Measurements from ENCODE around the gene METTL16. TPM values are rescaled to one million over a fixed set of nuclear protein-coding genes. Genes with fewer than 3 reads are reported as not detected.
"Not testable (repeated sequence)": the region's sequence is repeated elsewhere in the genome, so short reads cannot be mapped to it uniquely, and the experiment has no call there.

The METTL16 gene
- total and polyA plus RNA-seq, 2 experiments from 2014 or later: 40.1 to 80.8 TPM

GRCh38 chr17:2439997-2440396 is 71.7 kb downstream of the METTL16 start:
- not testable (repeated sequence) for H3K4me2 ChIP-seq; H3K9me2 ChIP-seq (ENCODE audit: insufficient read depth); ATAC-seq; H3K27ac ChIP-seq (ENCODE audit: low read depth); H3K27ac Mint-ChIP-seq; H2AFZ ChIP-seq; H3K27me3 ChIP-seq (ENCODE audit: insufficient read depth); H3K9me3 Mint-ChIP-seq; H3K4me3 Mint-ChIP-seq; H3K4me3 ChIP-seq; DNase-seq (ENCODE audit: low spot score); H3K79me2 ChIP-seq (replicated peaks; ENCODE audit: insufficient read depth)
- Mint-ChIP-seq H3K27me3 (ENCODE audit: insufficient read depth, low read depth, poor library complexity) (peaks cover 10% of the 10 kb centered on the region), H3K4me1 (peaks cover 19% of the 10 kb centered on the region), H3K36me3 (ENCODE audit: low read depth) (peaks cover 55% of the 10 kb centered on the region)
- Histone ChIP-seq H4K20me1 (replicated peaks; ENCODE audit: insufficient read depth) (peaks cover 13% of the 10 kb centered on the region; the same call in 1 of the 2 replicates), H3K4me1 (ENCODE audit: insufficient read depth) (peaks cover 16% of the 10 kb centered on the region), H3F3A (replicated peaks; ENCODE audit: low read depth) (peaks cover 13% of the 10 kb centered on the region; the same call in 1 of the 2 replicates), H3K36me3 (ENCODE audit: insufficient read depth) (peaks cover 30% of the 10 kb centered on the region)

- Mint-ChIP-seq H3K9me3 (no peaks in the 10 kb centered on the region), H3K4me1 (peaks cover 29% of the 10 kb centered on the region), H3K4me3 (no peak overlapping the region), H3K27me3 (ENCODE audit: insufficient read depth, low read depth, poor library complexity) (peaks cover 12% of the 10 kb centered on the region), H3K27ac (no peak overlapping the region), H3K36me3 (ENCODE audit: low read depth) (peaks cover 56% of the 10 kb centered on the region)
- no peak overlapping the region for H3K4me2 ChIP-seq
- DNase-seq (ENCODE audit: low spot score) (no peak), ATAC-seq (no peak)
- peaks cover 6% of the 10 kb centered on the region; the same call in 1 of the 2 replicates for H3K79me2 ChIP-seq (replicated peaks; ENCODE audit: insufficient read depth)
- H3K4me1 ChIP-seq (ENCODE audit: insufficient read depth): peaks cover 27% of the 10 kb centered on the region
- 0 out of 2 replicates have a peak overlapping the region, but pooled peaks have one; percentile 24 for H3K27ac ChIP-seq (ENCODE audit: low read depth)
- no peaks in the 10 kb centered on the region for H3K27me3 ChIP-seq (ENCODE audit: insufficient read depth)
- peaks cover 13% of the 10 kb centered on the region; the same call in 1 of the 2 replicates for H4K20me1 ChIP-seq (replicated peaks; ENCODE audit: insufficient read depth)
- no peak overlapping the region for H2AFZ ChIP-seq
- H3F3A ChIP-seq (replicated peaks; ENCODE audit: low read depth): peaks cover 18% of the 10 kb centered on the region
- H3K36me3 ChIP-seq (ENCODE audit: insufficient read depth): peaks cover 30% of the 10 kb centered on the region
- H3K4me3 ChIP-seq: no peak overlapping the region
- TF ChIP-seq EZH2phosphoT487 (IDR thresholded peaks at IDR 0.05; ENCODE audit: unreplicated experiment): no peak
- no peak for TF ChIP-seq EZH2 (IDR thresholded peaks at IDR 0.05; ENCODE audit: low read depth, unreplicated experiment)
- TF ChIP-seq JUNB (IDR thresholded peaks at IDR 0.05; ENCODE audit: unreplicated experiment): no peak
- TF ChIP-seq ZNF114 (CRISPR knock-in tag; IDR thresholded peaks at IDR 0.05): no peak
- no peak for TF ChIP-seq STAT1 (IDR thresholded peaks at IDR 0.05; ENCODE audit: unreplicated experiment)
- no peak for TF ChIP-seq ZNF331 (CRISPR knock-in tag; IDR thresholded peaks at IDR 0.05; ENCODE audit: low read depth)
- TF ChIP-seq NANOG (IDR thresholded peaks at IDR 0.05; ENCODE audit: borderline replicate concordance): no peak
- H3K9me2 ChIP-seq (ENCODE audit: insufficient read depth): no peaks in the 10 kb centered on the region
These were observed 72.9 kb downstream of the METTL16 start for GRCh38 chr17:2438823-2439222.

- Mint-ChIP-seq H3K9me3 (no peaks in the 10 kb centered on the region), H3K27ac (peak overlapping the region; percentile 34), H3K4me3 (peak overlapping the region; percentile 13; the same call in 1 of the 3 replicates), H3K27me3 (ENCODE audit: insufficient read depth, low read depth, poor library complexity) (peaks cover 14% of the 10 kb centered on the region), H3K36me3 (ENCODE audit: low read depth) (peaks cover 68% of the 10 kb centered on the region), H3K4me1 (peaks cover 35% of the 10 kb centered on the region)
- peaks cover 39% of the 10 kb centered on the region for H3K36me3 ChIP-seq (ENCODE audit: insufficient read depth)
- H2AFZ ChIP-seq: no peak overlapping the region
- H3K27me3 ChIP-seq (ENCODE audit: insufficient read depth): no peaks in the 10 kb centered on the region
- DNase-seq (ENCODE audit: low spot score): peak; percentile 18
- peaks cover 18% of the 10 kb centered on the region for H3K79me2 ChIP-seq (replicated peaks; ENCODE audit: insufficient read depth)
- H3K9me2 ChIP-seq (ENCODE audit: insufficient read depth): no peaks in the 10 kb centered on the region
- H3K4me3 ChIP-seq: no peak overlapping the region
- H4K20me1 ChIP-seq (replicated peaks; ENCODE audit: insufficient read depth): peaks cover 18% of the 10 kb centered on the region
- H3F3A ChIP-seq (replicated peaks; ENCODE audit: low read depth): peaks cover 18% of the 10 kb centered on the region
- H3K4me2 ChIP-seq: 0 out of 2 replicates have a peak overlapping the region, but pooled peaks have one; percentile 49
- peak overlapping the region; percentile 68 for H3K27ac ChIP-seq (ENCODE audit: low read depth)
- peaks cover 28% of the 10 kb centered on the region for H3K4me1 ChIP-seq (ENCODE audit: insufficient read depth)
- ATAC-seq: peak; percentile 20
- TF ChIP-seq ZNF114 (CRISPR knock-in tag; IDR thresholded peaks at IDR 0.05) (no peak), ETS1 (IDR thresholded peaks at IDR 0.05) (no peak), CTCF (conservative IDR thresholded peaks at IDR 0.05; ENCODE audit: low read depth in 2 of 2) (no peak), EZH2phosphoT487 (IDR thresholded peaks at IDR 0.05; ENCODE audit: unreplicated experiment) (no peak), POLR2AphosphoS5 (IDR thresholded peaks at IDR 0.05; ENCODE audit: low read depth) (no peak), ZNF331 (CRISPR knock-in tag; IDR thresholded peaks at IDR 0.05; ENCODE audit: low read depth) (no peak)
These were observed 75.3 kb downstream of the METTL16 start for GRCh38 chr17:2436316-2436905.

All from GM23338 (cell line).